Retinal pigment epithelial cell (primary cell): ENCODE data around the gene CNTNAP2.

Source experiments
- DNase-seq: peaks from one replicate; pipeline ENCODE4 v3.0.0-alpha.2; 2010; ENCODE audit warnings: low read depth
- H3K4me3 ChIP-seq: 2 replicates; pipeline ENCODE4 v1.5.1; 2011; ENCODE audit warnings: mild to moderate bottlenecking, low read length, control low read depth, moderate library complexity
- TF ChIP-seq, protein P1 (sequence below): conservative IDR thresholded peaks from 2 replicates; pipeline ENCODE4 v1.5.1; 2011; ENCODE audit warnings: low read depth, low read length, control low read depth, inconsistent platforms

The CNTNAP2 gene

DNA sequence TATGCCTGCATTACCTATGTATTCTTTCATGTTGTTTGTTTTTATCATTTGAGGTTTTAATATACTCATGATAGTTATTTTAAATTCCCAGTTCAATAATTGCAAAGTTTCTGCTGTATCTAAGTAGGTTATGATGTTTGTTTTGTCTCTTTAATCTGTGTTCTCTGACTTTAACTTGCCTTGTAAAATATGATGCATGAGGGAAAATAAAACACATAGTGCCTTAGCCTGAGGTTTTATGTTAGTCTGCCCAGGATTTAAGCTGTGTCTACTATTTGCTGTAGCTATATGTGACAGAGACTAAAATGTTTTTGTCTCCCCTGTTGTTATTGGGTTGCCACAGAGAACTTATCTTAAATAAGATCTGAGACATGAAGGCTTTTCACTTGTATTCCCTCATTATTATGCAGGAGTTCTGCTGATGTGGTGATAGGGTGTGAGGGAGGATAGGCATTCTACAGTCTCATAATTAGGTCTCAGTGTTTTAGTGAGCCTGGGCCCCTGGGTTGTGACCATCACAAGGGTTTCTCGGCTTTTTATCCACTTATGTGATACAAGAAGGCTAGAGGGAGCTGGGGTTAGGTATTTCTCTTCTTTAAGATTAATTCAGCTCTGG, 582.5 kb downstream of the CNTNAP2 start:
- TF ChIP-seq, protein P1, sequence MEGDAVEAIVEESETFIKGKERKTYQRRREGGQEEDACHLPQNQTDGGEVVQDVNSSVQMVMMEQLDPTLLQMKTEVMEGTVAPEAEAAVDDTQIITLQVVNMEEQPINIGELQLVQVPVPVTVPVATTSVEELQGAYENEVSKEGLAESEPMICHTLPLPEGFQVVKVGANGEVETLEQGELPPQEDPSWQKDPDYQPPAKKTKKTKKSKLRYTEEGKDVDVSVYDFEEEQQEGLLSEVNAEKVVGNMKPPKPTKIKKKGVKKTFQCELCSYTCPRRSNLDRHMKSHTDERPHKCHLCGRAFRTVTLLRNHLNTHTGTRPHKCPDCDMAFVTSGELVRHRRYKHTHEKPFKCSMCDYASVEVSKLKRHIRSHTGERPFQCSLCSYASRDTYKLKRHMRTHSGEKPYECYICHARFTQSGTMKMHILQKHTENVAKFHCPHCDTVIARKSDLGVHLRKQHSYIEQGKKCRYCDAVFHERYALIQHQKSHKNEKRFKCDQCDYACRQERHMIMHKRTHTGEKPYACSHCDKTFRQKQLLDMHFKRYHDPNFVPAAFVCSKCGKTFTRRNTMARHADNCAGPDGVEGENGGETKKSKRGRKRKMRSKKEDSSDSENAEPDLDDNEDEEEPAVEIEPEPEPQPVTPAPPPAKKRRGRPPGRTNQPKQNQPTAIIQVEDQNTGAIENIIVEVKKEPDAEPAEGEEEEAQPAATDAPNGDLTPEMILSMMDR = no peak
- H3K4me3 ChIP-seq = no peak overlapping the region
- DNase-seq = no peak

DNA sequence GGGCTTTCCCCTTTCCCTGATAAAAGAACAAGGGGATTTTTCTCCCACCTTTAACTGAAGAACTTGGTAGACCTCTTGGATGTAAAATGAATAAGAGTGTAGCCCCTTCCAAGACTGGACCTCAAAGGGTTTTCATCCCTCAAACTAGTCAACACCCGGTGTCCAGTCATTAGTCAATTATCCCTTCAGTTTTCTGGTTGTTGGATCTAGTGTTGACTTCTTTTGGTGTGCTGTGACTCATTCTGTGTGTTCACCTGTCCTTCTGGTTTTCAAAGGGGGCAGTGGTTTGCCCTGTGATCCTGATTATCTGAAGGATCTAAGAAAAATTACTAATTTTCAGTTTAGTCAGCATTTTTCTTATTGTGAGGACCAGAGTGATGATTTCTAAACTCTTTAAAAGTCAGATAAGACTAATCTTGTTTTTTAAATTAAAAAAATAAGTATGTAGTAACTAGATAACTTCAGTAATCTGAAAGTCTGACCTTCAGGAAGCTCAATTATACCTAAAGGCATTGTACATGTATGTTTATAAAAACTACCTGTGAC, 583.5 kb downstream of the CNTNAP2 start:
- TF ChIP-seq, protein P1 = no peak
- no peak for DNase-seq
- no peak overlapping the region for H3K4me3 ChIP-seq

DNA sequence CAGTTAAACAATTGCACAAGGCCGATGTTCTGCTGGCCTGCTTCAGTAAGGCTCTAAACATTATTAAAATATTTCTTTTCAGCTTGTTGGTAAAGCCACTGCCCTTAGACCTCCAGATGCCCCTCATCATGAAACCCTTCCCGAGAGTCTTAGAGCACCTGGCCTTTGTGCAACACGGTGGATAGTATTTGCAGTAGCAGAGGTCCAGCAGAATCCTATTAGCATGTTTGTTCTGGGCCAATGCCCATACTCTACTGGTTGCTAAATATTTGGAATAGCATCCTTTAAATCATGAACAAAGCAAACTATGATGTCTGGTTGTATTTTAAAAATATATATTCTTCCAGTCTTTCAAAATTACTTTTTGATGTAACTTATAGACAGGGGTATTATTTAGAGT, 584.6 kb downstream of the CNTNAP2 start:
- TF ChIP-seq, protein P1 = no peak
- no peak overlapping the region for H3K4me3 ChIP-seq
- no peak for DNase-seq

DNA sequence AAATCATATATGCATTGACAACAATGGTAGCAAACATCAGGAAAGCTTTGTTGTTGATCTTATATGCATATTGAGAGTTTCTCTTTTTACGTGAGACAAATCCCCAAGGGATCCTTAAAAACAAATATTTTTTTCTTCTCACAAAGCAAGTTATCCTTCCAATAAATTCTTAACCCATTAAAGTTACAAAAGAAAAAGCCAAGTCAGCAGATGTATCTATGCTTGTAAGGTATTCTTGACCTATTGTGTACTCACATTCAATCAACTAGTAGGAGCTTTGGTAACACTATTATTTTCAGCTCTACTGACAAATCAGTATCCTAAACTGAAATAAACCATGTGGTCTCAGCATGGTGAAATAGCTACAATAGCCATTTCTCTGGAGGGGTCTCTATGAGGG, 586.3 kb downstream of the CNTNAP2 start:
- no peak overlapping the region for H3K4me3 ChIP-seq
- TF ChIP-seq, protein P1 = no peak
- DNase-seq = no peak

DNA sequence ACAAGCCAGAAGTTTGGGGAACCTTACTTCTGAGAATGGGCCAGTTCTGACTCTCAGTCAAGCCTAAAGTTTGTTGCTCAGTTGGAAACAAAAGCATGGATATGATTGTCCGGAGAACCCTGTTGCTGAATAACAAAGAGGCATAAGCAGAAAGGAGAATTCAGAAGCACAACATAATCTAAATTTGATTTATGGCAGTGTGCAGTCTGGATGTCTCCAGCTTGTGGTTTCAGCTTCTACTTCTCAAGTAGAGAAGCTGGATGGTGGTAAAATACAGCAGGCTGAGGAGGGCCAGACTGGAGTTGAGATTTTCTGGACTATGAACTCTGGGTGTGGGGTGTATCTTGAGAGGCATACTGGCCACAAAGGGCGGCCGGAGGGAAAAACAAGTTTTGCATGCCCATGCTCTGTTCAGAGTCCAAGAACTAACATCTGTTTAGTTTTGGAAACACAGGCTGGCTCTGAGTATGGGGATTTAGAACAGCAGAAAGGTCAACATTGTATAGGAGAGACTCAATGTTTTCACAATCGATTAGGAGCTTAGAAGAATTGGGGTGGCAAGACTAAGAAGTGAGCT, 592.9 kb downstream of the CNTNAP2 start:
- TF ChIP-seq, protein P1 = no peak
- no peak for DNase-seq
- no peak overlapping the region for H3K4me3 ChIP-seq

DNA sequence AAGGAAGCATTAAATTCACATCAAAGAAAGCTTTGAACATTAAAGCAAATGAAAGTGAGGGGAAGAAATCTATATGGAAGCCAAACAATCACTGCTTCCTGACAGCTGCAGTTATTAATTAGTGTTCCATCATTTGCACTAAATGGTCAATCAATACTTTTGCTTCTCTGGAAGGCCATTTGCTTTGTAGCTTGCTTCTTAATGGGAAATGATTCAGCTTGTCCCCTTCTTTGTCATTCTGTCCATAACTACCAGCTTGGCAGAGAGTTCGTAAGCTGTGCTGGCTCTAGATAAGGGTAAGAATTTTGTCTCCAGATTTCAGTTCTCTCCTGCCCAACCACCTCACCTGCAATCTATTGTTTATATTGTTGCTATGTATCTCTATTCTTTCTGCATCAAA, 596.6 kb downstream of the CNTNAP2 start:
- TF ChIP-seq, protein P1 = no peak
- H3K4me3 ChIP-seq = no peak overlapping the region

DNA sequence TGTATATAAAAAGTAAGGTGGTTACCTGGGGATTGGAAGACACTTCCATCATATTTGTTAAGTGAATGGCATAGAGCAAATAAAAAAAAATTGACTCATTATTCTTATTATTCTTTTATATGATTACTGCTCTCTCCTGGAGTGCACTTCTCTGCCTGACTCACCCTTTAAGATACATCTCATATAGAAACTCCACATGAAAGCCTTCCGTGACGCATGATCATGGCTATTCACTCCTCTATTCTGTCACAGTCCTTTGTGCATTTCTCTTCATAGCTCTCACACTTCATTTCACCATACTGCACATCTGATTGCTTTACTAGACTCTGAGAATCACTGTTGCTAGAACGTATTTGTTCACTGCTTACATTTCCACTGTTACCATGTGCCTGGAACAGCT, 597.3 kb downstream of the CNTNAP2 start:
- TF ChIP-seq, protein P1 = no peak
- no peak for DNase-seq
- no peak overlapping the region for H3K4me3 ChIP-seq

More for the DNA sequence above, 596.6 kb downstream of the CNTNAP2 start:
- DNase-seq = no peak
